ENCODE data around the gene MYLIP. TPM values are rescaled to one million over a fixed set of nuclear protein-coding genes. Genes with fewer than 3 reads are reported as not detected.

The MYLIP gene
- total RNA-seq, 4 donors from 2014 or later = 32.0 to 54.6 (median 41.9) TPM

- no peak for TF ChIP-seq CTCF (IDR thresholded peaks at IDR 0.05; ENCODE audit: low read depth)
Observed at GRCh38 chr6:16124198-16125180, 4.4 kb upstream of the MYLIP start.

- no peak for TF ChIP-seq CTCF (IDR thresholded peaks at IDR 0.05; ENCODE audit: low read depth)
Observed at GRCh38 chr6:16126056-16126455, 2.8 kb upstream of the MYLIP start.

- no peak for TF ChIP-seq CTCF (IDR thresholded peaks at IDR 0.05; ENCODE audit: low read depth)
Observed at GRCh38 chr6:16126861-16127260, 2.0 kb upstream of the MYLIP start.

- no peak for TF ChIP-seq CTCF (IDR thresholded peaks at IDR 0.05; ENCODE audit: low read depth)
Observed at GRCh38 chr6:16127471-16127870, 1.4 kb upstream of the MYLIP start.

- no peak for TF ChIP-seq CTCF (IDR thresholded peaks at IDR 0.05; ENCODE audit: low read depth)
Observed at GRCh38 chr6:16129623-16130401, 926 bp downstream of the MYLIP start.

- TF ChIP-seq CTCF (IDR thresholded peaks at IDR 0.05; ENCODE audit: low read depth) = no peak
Observed at GRCh38 chr6:16130437-16130891, 1.6 kb downstream of the MYLIP start.

GRCh38 chr6:16130932-16131387, 2.1 kb downstream of the MYLIP start:
- TF ChIP-seq CTCF (IDR thresholded peaks at IDR 0.05; ENCODE audit: low read depth) = no peak

Data from subcutaneous adipose tissue (tissue), 4 donors.